ENCODE results near the gene IFIT1B. TPM values are rescaled to one million over a fixed set of nuclear protein-coding genes. Genes with fewer than 3 reads are reported as not detected.
"Not testable (repeated sequence)": the region's sequence is repeated elsewhere in the genome, so short reads cannot be mapped to it uniquely, and the experiment has no call there.

The IFIT1B gene
- total and polyA plus RNA-seq, 7 experiments from 2014 or later = 0.44 TPM; not detected in 6

DNA sequence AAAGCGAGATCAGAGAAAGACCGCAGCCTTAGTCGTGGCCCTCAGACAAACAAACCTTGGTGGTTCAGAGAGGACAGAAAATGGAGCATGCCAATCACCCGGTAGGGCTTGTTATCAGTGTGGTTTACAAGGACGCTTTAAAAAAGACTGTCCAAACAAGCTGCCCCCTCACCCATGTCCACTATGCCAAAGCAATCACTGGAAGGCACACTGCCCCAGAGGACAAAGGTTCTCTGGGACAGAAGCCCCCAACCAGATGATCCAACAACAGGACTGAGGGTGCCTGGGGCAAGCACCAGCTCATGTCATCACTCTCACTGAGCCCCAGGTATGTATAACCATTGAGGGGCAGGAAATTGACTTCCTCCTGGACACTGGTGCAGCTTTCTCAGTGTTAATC is 31.4 kb downstream of the IFIT1B start:
- H3K36me3 ChIP-seq (ENCODE audit: control insufficient read depth in 2 of 3, insufficient read depth in 3 of 3, low read length in 3 of 3); H3K9me3 Mint-ChIP-seq; H3K27ac Mint-ChIP-seq; H3K4me3 ChIP-seq (ENCODE audit: low read length); DNase-seq; H3K9me3 ChIP-seq (ENCODE audit: control insufficient read depth in 2 of 3, low read length in 3 of 3); H3K27me3 Mint-ChIP-seq; CTCF ChIA-PET; H3K27ac ChIP-seq (ENCODE audit: low read depth, low read length); H3K27me3 ChIP-seq (ENCODE audit: control insufficient read depth in 2 of 2, insufficient read depth in 2 of 2, low read length in 2 of 2); intact Hi-C loops (cut with micrococcal nuclease); ATAC-seq; H3K4me3 Mint-ChIP-seq; H3K4me1 ChIP-seq (ENCODE audit: control insufficient read depth in 2 of 2, insufficient read depth in 2 of 2, low read length in 2 of 2): not testable (repeated sequence)
- Mint-ChIP-seq H3K36me3 (peaks cover 0 to 61% (median 22%) of the 10 kb centered on the region in 5 donors), H3K4me1 (peaks cover 8 to 43% (median 29%) of the 10 kb centered on the region in 7 donors)
- POLR2A ChIA-PET = interaction anchor here (0.7 kb wide), 1 partner anchor 296 kb away, joined by 3 read pairs; no protein-coding TSS in a partner anchor

DNA sequence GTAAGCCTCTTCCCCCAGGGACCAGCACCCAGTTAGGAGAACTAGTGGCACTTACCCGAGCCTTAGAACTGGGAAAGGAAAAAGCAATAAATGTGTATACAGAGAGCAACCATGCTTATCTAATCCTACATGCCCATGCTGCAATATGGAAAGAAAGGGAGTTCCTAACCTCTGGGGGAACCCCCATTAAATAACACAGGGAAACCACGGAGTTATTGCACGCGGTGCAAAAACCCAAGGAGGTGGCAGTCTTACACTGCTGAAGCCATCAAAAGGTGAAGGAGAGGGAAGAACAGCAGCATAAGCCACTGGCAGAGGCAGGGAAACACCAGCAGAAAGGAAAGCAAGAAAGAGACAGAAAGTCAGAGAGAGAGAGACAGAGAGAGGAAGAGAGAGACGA is 32.7 kb downstream of the IFIT1B start:
- H3K36me3 ChIP-seq (ENCODE audit: control insufficient read depth in 2 of 3, insufficient read depth in 3 of 3, low read length in 3 of 3); H3K27me3 ChIP-seq (ENCODE audit: control insufficient read depth in 2 of 2, insufficient read depth in 2 of 2, low read length in 2 of 2); H3K9me3 Mint-ChIP-seq; H3K4me1 ChIP-seq (ENCODE audit: control insufficient read depth in 2 of 2, insufficient read depth in 2 of 2, low read length in 2 of 2); H3K9me3 ChIP-seq (ENCODE audit: control insufficient read depth in 2 of 3, low read length in 3 of 3); H3K27me3 Mint-ChIP-seq; H3K4me3 ChIP-seq (ENCODE audit: low read length); ATAC-seq; DNase-seq; H3K27ac ChIP-seq (ENCODE audit: low read depth, low read length); POLR2A ChIA-PET; CTCF ChIA-PET: not testable (repeated sequence)
- H3K36me3 Mint-ChIP-seq = peaks cover 0 to 56% (median 13%) of the 10 kb centered on the region in 5 donors
- peak overlapping the region in 2 of 10 donors; percentile 29 to 49 for H3K4me3 Mint-ChIP-seq
- intact Hi-C loops (cut with micrococcal nuclease) = loop anchor here (5.0 to 10.0 kb wide), 5 partner anchors 326 to 1814 kb away; partner anchors contain the start of gene PCGF5 (in 1 of the 2)
- peak overlapping the region in 3 of 9 donors; percentile 3 to 75 (median 42) for H3K27ac Mint-ChIP-seq
- peaks cover 12 to 46% (median 34%) of the 10 kb centered on the region in 7 donors for H3K4me1 Mint-ChIP-seq

DNA sequence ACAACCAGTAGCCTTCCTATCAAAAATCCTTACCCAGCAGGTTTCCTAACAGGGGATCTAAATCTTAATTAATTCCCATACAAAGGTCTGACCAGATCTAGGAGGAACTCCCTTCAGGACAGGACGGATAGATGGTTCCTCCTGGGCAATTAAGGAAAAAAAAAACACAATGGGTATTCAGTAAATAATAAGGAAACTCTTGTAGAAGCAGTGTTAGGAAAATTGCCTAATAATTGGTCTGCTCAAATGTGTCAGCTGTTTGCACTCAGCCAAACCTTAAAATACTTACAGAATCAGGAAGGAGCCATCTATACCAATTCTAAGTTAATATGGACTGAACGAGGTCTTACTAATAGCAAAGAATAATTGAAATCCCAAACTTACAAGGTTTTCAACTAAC is 33.3 kb downstream of the IFIT1B start:
- H3K9me3 Mint-ChIP-seq; H3K27me3 ChIP-seq (ENCODE audit: control insufficient read depth in 2 of 2, insufficient read depth in 2 of 2, low read length in 2 of 2); H3K9me3 ChIP-seq (ENCODE audit: control insufficient read depth in 2 of 3, low read length in 3 of 3); H3K27ac ChIP-seq (ENCODE audit: low read depth, low read length); ATAC-seq; H3K4me3 ChIP-seq (ENCODE audit: low read length); H3K36me3 ChIP-seq (ENCODE audit: control insufficient read depth in 2 of 3, insufficient read depth in 3 of 3, low read length in 3 of 3); CTCF ChIA-PET; DNase-seq; H3K27me3 Mint-ChIP-seq; H3K4me3 Mint-ChIP-seq: not testable (repeated sequence)
- intact Hi-C loops (cut with micrococcal nuclease) = loop anchor here (5.0 to 10.0 kb wide), 5 partner anchors 326 to 1814 kb away; partner anchors contain the start of gene PCGF5 (in 1 of the 2)
- H3K4me1 ChIP-seq (ENCODE audit: control insufficient read depth in 2 of 2, insufficient read depth in 2 of 2, low read length in 2 of 2) = peaks cover 9 to 13% of the 10 kb centered on the region in 2 donors
- Mint-ChIP-seq H3K36me3 (peaks cover 0 to 57% (median 9%) of the 10 kb centered on the region in 5 donors), H3K27ac (peak overlapping the region in 4 of 9 donors; percentile 3 to 96 (median 48)), H3K4me1 (peaks cover 16 to 46% (median 40%) of the 10 kb centered on the region in 7 donors)
- POLR2A ChIA-PET = interaction anchor here (1.1 to 4.6 kb wide), 3 partner anchors 9 to 109 kb away, joined by 3 to 61 read pairs (median 46); partner anchors contain the start of genes IFIT1 and IFIT2

DNA sequence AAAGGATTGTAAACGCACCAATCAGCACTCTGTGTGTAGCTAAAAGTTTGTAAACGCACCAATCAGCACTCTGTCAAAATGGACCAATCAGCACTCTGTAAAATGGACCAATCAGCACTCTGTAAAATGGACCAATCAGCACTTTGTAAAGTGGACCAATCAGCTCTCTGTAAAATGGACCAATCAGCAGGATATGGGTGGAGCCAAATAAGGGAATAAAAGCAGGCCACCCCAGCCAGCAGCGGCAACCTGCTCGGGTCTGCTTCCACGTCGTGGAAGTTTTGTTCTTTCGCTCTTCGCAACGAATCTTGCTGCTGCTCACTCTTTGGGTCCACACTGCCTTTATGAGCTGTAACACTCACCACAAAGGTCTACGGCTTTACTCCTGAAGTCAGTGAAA is 34.4 kb downstream of the IFIT1B start:
- H3K27me3 ChIP-seq (ENCODE audit: control insufficient read depth in 2 of 2, insufficient read depth in 2 of 2, low read length in 2 of 2); H3K27me3 Mint-ChIP-seq; ATAC-seq; H3K9me3 Mint-ChIP-seq; H3K9me3 ChIP-seq (ENCODE audit: control insufficient read depth in 2 of 3, low read length in 3 of 3); H3K4me3 ChIP-seq (ENCODE audit: low read length); H3K36me3 ChIP-seq (ENCODE audit: control insufficient read depth in 2 of 3, insufficient read depth in 3 of 3, low read length in 3 of 3); H3K27ac ChIP-seq (ENCODE audit: low read depth, low read length): not testable (repeated sequence)
- Mint-ChIP-seq H3K4me3 (peak overlapping the region; percentile 63 to 100 (median 82)), H3K4me1 (peaks cover 21 to 57% (median 51%) of the 10 kb centered on the region in 7 donors), H3K36me3 (peaks cover 0 to 57% (median 6%) of the 10 kb centered on the region in 5 donors), H3K27ac (peak overlapping the region; percentile 72 to 100 (median 93))
- intact Hi-C loops (cut with micrococcal nuclease) = loop anchor here (5.0 to 10.0 kb wide), 5 partner anchors 327 to 1813 kb away; partner anchors contain the start of gene PCGF5 (in 1 of the 2)
- peaks cover 16 to 17% of the 10 kb centered on the region in 2 donors for H3K4me1 ChIP-seq (ENCODE audit: control insufficient read depth in 2 of 2, insufficient read depth in 2 of 2, low read length in 2 of 2)
- POLR2A ChIA-PET = interaction anchor here (0.6 to 4.6 kb wide), 10 partner anchors 8 to 161 kb away, joined by 3 to 61 read pairs (median 4); partner anchors contain the start of genes IFIT1 and IFIT2
- peak in 7 of 9 donors; percentile 29 to 81 (median 71) for DNase-seq
- CTCF ChIA-PET = interaction anchor here (1.2 kb wide), 1 partner anchor 8 kb away, joined by 4 read pairs; no protein-coding TSS in a partner anchor

DNA sequence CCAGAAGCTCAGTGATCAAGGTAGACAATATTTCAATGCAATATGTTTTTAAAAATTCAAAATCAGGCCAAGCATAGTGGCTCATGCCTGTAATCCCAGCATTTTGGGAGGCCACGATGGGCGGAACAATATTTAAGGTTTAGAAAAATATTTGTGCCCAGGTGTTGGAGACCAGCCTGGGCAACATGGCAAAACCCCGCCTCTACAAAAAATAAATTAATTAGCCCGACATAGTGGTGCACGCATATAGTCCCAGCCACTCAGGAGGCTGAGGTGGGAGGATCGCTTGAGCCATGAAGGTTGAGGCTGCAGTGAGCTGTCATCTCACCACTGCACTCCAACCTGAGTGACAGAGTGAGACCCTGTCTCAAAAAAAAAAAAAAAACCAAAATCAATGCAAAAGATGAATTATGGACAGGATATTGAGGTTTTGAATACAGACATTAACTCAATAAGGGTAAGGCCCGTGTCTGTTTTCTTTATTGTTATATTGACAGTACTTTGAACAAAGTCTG is 35.6 kb downstream of the IFIT1B start:
- H3K27me3 Mint-ChIP-seq = no peaks in the 10 kb centered on the region
- peaks cover 0 to 55% (median 9%) of the 10 kb centered on the region in 5 donors for H3K36me3 Mint-ChIP-seq
- Histone ChIP-seq H3K4me1 (ENCODE audit: control insufficient read depth in 2 of 2, insufficient read depth in 2 of 2, low read length in 2 of 2) (peaks cover 16 to 21% of the 10 kb centered on the region in 2 donors), H3K27me3 (ENCODE audit: control insufficient read depth in 2 of 2, insufficient read depth in 2 of 2, low read length in 2 of 2) (no peaks in the 10 kb centered on the region), H3K27ac (ENCODE audit: low read depth, low read length) (peak overlapping the region; percentile 94), H3K9me3 (ENCODE audit: control insufficient read depth in 2 of 3, low read length in 3 of 3) (no peaks in the 10 kb centered on the region), H3K4me3 (ENCODE audit: low read length) (peak overlapping the region; percentile 77), H3K36me3 (ENCODE audit: control insufficient read depth in 2 of 3, insufficient read depth in 3 of 3, low read length in 3 of 3) (peaks cover 0 to 4% (median 0%) of the 10 kb centered on the region in 3 experiments)
- peaks cover 0 to 9% (median 2%) of the 10 kb centered on the region in 11 donors for H3K9me3 Mint-ChIP-seq
- POLR2A ChIA-PET = interaction anchor here (1.0 to 4.6 kb wide), 8 partner anchors 10 to 288 kb away, joined by 3 to 61 read pairs (median 14); partner anchors contain the start of genes IFIT1, IFIT2, KIF20B and LIPA
- CTCF ChIA-PET = interaction anchor here (1.2 to 1.8 kb wide), 2 partner anchors 44 to 151 kb away, joined by 3 to 4 read pairs; no protein-coding TSS in a partner anchor
- peak overlapping the region; percentile 90 to 100 (median 96) for H3K4me3 Mint-ChIP-seq
- H3K27ac Mint-ChIP-seq = peak overlapping the region; percentile 96 to 100 (median 98)
- no peak for DNase-seq
- H3K4me1 Mint-ChIP-seq = peaks cover 23 to 69% (median 63%) of the 10 kb centered on the region in 7 donors
- intact Hi-C loops (cut with micrococcal nuclease) = loop anchor here (5.0 to 10.0 kb wide), 5 partner anchors 329 to 1811 kb away; partner anchors contain the start of gene PCGF5 (in 1 of the 2)
- no peak for ATAC-seq

DNA sequence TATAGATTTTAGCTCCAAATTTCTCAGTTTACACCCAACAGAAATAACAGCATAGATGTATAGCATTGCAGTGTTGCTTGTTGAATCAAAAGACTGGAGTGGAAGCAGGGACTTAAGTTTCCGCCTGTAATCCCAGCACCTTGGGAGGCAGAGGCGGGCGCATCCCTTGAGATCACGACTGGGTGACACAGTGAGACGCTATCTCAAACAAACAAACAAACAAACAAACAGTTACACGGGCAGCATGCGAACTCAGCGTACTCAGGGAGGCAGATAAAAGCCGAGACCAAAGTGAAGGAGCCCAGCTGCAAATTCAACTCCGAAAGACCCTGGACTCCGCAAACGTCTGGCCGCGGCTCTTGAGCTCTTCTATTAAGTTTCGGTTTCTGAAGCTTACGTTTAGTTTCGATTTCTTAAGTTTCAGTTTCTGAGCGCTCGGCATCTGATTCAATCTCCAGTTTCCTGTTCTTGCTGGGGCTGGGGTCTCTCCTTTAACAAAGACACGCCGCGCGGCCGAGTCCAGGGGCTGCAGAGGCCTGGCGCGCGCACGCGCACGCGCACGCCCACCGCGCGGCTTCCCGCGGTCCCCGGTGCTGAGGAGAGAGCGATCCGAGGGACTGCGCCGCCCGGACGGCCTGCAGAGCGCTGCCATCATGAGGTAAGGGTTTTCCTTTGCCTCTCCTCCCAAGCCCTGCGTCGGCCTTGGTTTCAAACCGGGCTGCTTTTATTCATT is 36.5 kb downstream of the IFIT1B start, which contains the start of gene IFIT5:
Gene IFIT5, plus strand, starts transcription at position 423 of the 733 bp plus-strand sequence. Its CDS starts 231 bp downstream, at position 654.
- Mint-ChIP-seq H3K27ac (peak within 1 kb of the TSS; percentile 96 to 100 (median 98)), H3K4me3 (peak within 1 kb of the TSS; percentile 90 to 100 (median 96)), H3K27me3 (no peaks in the 10 kb centered on the region), H3K9me3 (peaks cover 0 to 9% (median 2%) of the 10 kb centered on the region in 11 donors), H3K36me3 (peaks cover 0 to 51% (median 6%) of the 10 kb centered on the region in 5 donors), H3K4me1 (peaks cover 26 to 75% (median 65%) of the 10 kb centered on the region in 7 donors)
- no peaks in the 10 kb centered on the region for H3K9me3 ChIP-seq (ENCODE audit: control insufficient read depth in 2 of 3, low read length in 3 of 3)
- no peaks in the 10 kb centered on the region for H3K27me3 ChIP-seq (ENCODE audit: control insufficient read depth in 2 of 2, insufficient read depth in 2 of 2, low read length in 2 of 2)
- peaks cover 0 to 4% (median 0%) of the 10 kb centered on the region in 3 experiments for H3K36me3 ChIP-seq (ENCODE audit: control insufficient read depth in 2 of 3, insufficient read depth in 3 of 3, low read length in 3 of 3)
- H3K4me1 ChIP-seq (ENCODE audit: control insufficient read depth in 2 of 2, insufficient read depth in 2 of 2, low read length in 2 of 2) = peaks cover 21% of the 10 kb centered on the region in 2 donors
- H3K27ac ChIP-seq (ENCODE audit: low read depth, low read length) = peak within 1 kb of the TSS; percentile 94
- CTCF ChIA-PET = interaction anchor here (0.8 to 1.8 kb wide), 3 partner anchors 22 to 152 kb away, joined by 3 to 4 read pairs (median 4); partner anchors contain the start of gene IFIT1
- POLR2A ChIA-PET = interaction anchor here (0.7 to 4.6 kb wide), 14 partner anchors 11 to 1461 kb away, joined by 3 to 61 read pairs (median 6); partner anchors contain the start of genes IFIT1, IFIT2, IFIT3 and KIF20B
- DNase-seq = peak; percentile 62 to 83 (median 76)
- intact Hi-C loops (cut with micrococcal nuclease) = loop anchor here (1.0 to 10.0 kb wide), 21 partner anchors 22 to 1810 kb away; partner anchors contain the start of genes IFIT1 (in 2 of the 2), KIF20B (in 2 of the 2), LIPA (in 2 of the 2) and STAMBPL1 (in 2 of the 2)
- peak within 1 kb of the TSS; percentile 77 for H3K4me3 ChIP-seq (ENCODE audit: low read length)
- peak; percentile 88 for ATAC-seq

All from naive thymus-derived CD4-positive, alpha-beta T cell (primary cell).